ENCODE results near the gene ZBTB7A. TPM values are rescaled to one million over a fixed set of nuclear protein-coding genes. Genes with fewer than 3 reads are reported as not detected.
"Not testable (repeated sequence)": the region's sequence is repeated elsewhere in the genome, so short reads cannot be mapped to it uniquely, and the experiment has no call there.

ZBTB7A gene
- total RNA-seq, 1 donor from 2014 or later, result 55.6 TPM

GRCh38 chr19:4018775-4019504, 47.8 kb downstream of the ZBTB7A start:
- no peak for DNase-seq (ENCODE audit: extremely low read depth, low read depth, low spot score)

DNA sequence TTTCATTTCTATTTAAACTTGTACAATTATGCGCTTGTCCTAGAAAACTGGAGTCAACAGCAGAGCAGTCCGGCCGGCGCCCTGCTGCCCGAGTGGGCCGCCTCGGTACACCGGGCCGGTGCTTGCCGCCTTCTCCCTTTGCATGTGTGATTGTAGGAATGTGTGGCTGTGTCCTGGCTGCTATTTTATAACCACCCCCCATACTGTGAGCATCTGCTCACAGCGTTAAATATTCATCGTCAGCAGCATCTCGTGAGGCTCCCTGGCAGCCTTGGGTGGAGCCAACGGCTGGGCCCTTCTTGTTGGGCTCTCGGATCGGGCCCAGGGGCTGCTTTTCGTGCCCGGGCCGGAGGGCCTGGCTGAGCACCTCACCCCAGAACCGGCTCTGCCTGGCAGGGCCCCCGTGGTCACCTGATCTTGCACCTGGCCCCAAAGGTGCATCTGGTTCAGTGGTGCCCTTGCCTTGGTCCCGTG, 48.5 kb downstream of the ZBTB7A start:
- DNase-seq (ENCODE audit: extremely low read depth, low read depth, low spot score), result no peak

- DNase-seq (ENCODE audit: extremely low read depth, low read depth, low spot score), result no peak
These were observed 49.6 kb downstream of the ZBTB7A start for GRCh38 chr19:4016903-4017638.

GRCh38 chr19:4016486-4016885, 50.2 kb downstream of the ZBTB7A start:
- DNase-seq (ENCODE audit: extremely low read depth, low read depth, low spot score), result no peak

DNA sequence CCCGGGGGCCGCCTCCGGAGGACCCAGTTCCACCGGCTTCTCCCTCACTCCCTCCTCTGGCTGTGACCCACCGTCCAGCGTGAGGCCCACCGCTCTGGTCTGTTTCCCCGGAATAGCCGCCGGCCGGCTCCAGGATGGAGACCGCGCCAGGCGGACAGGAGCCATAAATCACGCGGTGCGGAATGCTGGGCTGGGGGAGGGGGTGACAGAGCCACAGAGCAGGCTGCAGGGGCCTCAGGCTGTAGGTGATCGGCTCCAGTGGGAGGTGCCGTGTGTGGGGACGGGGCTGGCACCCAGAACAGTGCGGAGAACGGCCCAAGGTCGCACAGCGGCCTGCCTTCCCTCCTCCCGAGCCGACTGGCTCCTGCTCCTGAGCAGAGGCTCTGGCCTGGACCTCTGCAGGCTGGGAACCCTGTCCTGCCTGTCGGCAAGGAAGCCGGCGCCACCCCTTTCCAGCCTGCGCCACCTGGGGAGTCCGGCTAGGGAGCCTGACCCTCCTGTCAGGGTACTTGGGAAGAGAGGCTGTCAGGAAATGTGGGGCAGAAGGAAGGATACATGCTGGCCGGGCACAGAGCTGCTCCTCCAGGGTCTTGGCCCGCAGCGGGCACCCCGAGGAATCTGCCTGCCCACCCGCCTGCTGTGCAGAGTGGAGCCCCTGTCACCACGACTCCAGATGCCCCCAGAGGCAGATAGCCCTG, 50.8 kb downstream of the ZBTB7A start:
- no peak for DNase-seq (ENCODE audit: extremely low read depth, low read depth, low spot score)

DNA sequence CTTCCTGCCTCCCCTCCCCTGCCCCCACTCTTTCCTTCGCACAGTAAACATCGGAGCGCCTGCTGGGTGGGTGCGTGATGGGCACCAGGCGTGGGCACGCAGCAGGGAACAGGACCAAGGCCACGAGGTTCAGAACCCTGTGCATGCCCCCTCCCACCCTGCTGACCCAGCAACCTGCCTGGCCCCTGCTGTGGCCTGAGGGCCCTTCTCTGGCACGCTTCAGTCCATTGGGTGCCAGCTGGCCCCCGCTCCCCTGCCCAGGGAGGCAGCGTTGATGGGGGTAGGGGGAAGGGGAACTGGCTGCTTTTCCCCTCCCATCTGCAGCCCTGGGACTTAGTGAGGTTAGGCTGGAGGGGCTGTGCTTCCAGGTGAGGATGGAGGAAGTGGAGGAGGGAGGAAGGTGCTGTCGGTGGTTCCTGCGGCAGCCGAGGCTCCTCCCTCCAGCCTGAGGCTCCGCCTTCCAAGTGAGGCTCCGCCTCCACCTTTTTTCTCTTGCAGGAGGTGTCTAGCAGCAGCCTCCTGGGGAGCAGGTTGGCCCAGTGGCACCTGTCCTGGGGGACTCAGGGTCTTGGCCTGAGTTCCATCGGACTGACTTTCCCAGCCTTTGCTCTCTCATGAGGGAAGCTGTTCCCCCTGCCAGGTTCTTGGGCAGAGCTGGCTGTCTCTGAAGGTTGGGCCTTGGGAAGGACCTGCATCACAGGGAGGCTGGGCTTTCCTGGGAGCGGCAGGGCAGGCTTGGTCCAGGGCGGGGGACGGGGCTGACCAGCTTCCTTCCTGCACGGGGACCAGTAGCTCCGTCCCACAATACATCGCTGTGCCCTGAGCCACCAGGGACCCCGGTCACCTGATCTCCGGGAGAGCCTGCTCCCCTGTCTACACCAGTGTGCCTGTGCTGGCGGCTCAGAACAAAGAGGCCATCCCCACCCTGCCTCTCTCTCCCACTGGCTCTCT, 51.9 kb downstream of the ZBTB7A start:
- no peak for DNase-seq (ENCODE audit: extremely low read depth, low read depth, low spot score)

- no peak for DNase-seq (ENCODE audit: extremely low read depth, low read depth, low spot score)
These were observed 52.7 kb downstream of the ZBTB7A start for GRCh38 chr19:4013886-4014540.

DNA sequence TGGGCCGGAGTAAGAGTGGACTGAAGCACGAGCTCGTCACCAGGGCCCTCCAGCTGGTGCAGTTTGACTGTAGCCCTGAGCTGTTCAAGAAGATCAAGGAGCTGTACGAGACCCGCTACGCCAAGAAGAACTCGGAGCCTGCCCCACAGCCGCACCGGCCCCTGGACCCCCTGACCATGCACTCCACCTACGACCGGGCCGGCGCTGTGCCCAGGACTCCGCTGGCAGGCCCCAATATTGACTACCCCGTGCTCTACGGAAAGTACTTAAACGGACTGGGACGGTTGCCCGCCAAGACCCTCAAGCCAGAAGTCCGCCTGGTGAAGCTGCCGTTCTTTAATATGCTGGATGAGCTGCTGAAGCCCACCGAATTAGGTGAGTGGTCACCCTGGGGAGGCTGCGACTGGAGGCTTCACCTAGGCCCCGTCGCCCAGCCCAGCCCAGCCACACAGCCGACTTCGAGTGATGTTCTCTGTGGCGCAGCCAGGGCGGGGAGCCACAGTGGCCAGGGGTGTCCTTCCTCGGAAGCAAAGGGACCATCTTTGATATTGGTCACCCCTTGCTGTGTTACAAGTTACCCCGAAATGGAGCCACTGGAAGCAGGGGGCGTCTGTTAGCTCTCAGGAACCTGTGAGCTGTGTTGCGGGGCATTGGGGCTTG, 53.6 kb downstream of the ZBTB7A start:
- DNase-seq (ENCODE audit: extremely low read depth, low read depth, low spot score), result no peak

DNA sequence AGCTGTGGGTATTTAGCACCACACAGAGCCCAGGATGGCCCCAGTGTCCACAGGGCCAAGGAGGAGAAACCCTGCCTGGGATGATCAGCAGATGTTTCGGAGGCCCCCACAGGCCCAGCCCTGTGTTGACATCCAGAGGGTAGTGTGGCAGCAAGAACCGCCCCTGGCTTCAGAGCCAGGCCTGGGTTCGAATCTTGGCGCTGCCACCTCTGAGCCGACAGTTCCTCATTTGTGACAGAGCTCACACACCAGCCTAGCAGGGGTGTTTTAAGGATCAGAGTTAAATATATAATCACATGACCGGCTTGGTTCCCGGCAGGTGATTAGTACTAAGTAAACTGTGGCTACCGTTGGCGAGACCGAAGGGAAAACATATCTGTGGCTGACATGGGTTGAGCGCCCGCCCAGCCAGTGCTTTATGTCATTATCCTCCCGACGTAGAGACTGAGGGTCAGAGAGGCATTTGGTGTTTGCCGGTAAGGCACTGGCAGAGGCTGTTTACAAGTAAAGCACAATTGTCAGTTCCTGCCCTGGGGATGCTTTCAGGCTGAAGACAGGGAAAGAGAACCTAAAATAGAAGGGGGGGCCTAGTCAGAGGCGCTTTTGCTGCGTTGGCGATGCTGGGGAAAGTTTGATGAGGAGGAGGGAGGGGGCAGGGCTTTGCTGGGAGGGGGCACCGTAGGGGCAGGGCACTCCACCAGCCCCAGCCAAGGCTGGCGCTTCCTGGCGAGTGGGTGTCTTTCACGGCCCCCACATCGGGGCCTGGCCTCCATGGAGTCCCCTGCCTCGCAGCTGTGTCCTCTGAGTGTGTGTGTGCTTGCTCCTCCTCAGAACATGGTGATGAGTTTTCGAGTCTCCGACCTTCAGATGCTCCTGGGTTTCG, 54.4 kb downstream of the ZBTB7A start:
- DNase-seq (ENCODE audit: extremely low read depth, low read depth, low spot score), result no peak

DNA sequence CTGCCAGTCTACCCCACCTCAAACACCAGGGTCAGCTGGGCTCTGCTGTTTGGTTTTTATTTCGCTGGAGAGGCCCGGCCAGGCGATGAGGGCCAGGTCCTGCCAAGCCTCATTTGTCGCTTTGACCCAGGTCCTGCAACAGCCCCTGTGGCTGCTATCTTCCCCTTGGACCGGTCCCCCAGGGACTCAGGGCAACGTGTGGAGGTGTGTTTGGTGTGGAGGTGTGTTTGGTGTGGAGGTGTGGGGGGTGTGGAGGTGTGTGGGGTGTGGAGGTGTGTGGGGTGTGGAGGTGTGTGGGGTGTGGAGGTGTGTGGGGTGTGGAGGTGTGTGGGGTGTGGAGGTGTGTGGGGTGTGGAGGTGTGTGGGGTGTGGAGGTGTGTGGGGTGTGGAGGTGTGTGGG, 55.3 kb downstream of the ZBTB7A start:
- not testable (repeated sequence) for DNase-seq (ENCODE audit: extremely low read depth, low read depth, low spot score)

DNA sequence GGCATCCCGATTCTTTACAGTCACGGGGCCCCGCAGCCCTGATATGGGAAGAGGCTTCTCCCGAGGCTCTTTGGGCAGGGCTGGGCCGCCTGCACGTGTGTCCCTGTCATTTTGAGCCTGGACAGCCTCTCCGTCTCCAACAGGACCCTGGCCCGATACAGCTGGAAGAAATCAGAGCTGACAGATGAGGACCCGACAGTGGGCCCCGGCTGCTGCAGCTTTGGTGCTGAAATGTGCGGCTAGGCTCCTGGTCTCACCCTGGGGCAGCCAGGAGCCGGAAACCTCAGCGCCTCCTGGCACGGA, 55.9 kb downstream of the ZBTB7A start:
- no peak for DNase-seq (ENCODE audit: extremely low read depth, low read depth, low spot score)

DNA sequence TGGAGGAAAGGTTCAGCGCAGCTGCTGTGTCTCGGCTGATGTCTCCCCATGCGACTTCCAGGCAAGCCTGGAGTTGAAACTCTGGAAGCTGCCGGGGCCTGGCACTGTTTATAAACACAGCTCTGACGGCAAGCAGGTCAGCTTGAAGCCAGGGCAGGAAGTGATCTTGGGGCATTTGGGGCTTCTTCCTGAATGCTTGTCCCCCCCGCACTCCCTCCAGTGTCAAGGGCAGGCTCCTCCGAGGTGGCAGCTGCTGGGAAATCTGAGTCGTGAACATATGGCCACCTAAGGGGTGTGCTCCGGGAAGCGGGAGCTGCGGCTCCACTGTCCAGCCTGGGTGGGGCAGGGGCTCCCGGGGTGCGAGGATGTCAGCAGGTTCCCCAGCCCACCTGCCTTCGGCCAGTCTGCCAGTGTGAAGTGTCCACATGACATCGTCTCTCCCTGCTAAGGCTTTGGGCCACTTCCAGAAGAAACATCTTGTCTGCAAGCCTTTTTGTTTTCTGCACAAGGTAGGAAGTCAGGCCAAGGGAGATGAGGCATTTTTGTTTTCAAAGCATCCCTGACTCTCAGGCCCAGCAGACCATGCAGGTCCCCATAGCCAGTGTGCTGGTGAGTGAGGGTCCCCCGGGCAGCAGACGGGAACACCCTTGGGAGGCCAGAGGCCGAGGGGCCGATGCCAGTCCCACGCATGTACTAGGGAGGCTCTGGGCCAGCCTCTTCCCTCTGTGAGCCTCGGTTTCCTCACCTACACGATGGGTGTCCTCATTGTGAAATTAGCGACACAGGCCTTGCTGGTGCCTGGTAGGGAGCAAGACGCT, 56.5 kb downstream of the ZBTB7A start:
- no peak for DNase-seq (ENCODE audit: extremely low read depth, low read depth, low spot score)

DNA sequence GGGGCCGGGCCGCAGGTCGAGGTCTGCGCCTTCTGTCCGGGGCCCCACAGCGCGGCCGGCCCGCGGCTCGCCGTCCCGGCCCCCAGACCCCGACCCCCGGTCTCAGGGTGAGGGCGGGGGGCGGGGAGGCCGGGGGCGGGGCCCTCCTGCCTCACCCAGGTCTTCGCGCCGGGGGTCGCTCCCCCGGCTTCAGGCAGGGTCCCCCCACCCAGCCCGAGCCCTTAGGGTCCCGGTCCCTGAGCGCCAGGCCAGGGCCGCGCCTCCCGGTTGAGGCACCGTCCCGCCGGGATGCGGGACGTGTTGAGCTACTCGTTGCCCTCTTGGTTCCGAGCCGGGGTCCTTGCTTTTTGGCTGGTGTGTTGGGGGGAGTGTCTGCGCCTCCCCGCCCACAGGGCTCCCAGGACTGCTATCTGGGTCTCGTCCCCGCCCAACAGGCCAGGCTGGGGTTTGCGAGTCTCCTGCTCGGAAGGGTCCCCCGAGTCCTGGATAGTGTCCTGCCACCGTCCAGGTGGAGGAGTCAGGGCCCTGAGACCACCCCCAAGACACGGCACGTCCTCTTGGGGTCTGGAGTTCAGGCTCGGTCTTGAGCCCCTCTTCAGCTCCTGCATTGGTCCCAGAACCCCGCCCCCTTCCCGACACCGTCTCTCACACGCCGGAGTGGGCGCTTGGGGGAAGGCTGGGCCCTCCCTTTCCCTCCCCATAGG, 58.7 kb downstream of the ZBTB7A start:
- DNase-seq (ENCODE audit: extremely low read depth, low read depth, low spot score), result no peak

DNA sequence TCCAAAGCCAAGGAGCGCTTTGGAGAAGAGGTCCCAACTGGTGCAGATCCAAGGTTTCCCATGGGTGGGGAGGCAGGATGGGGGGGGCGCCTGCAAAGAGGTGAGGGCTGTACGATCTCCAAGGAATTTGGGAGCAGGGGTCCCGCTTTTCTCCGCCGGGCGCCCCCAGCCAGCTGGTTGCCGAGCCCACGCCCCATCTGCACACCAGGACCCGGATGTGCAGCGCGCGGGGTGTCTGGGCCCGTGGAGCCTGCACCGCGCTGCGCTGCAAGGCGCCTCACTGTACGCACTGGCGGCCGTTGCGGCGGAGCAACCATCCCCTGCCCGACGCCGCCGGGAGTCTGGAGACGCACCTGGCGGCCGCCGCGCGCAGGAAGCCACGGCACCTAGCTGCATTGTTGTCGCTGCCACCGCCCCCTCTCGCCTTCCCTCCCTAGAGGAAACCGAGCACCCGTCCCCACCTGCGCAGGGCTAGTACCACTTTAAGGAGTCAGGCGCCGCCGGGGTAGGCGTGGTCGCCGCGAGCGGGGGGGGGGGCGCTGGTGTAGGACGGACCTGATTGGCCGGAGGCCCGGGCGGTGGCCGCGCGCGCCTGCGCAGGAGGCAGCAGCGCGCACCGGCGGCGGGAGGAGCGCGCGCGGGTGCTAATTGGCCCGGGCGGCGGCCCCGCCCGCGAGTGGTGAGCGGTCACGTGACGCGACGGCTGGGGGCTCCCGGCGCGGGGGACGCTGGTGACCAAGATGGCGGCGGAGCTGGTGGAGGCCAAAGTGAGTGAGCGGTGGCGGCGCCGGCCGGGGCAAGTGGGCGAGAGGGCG, 59.5 kb downstream of the ZBTB7A start, which contains the start of gene PIAS4:
Gene PIAS4, plus strand, starts transcription at position 716 of the 815 bp plus-strand sequence. Its CDS starts 25 bp downstream, at position 741.
- DNase-seq (ENCODE audit: extremely low read depth, low read depth, low spot score), result no peak

DNA sequence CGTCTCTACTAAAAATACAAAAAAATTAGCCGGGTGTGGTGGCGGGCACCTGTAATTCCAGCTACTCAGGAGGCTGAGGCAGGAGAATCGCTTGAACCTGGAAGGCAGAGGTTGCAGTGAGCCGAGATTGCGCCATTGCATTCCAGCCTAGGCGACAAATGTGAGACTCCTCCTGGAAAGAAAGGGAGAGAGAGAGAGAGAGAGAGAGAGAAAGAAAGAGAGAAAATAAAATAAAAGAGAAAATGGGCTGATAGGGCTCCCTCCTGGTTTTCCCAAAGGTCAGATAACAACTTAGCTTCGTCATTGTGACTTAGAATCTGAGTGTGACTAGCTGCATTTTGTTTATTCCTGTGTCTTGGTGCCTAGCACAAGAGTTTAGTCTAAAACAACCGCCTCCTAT, 61.3 kb downstream of the ZBTB7A start:
- not testable (repeated sequence) for DNase-seq (ENCODE audit: extremely low read depth, low read depth, low spot score)

- not testable (repeated sequence) for DNase-seq (ENCODE audit: extremely low read depth, low read depth, low spot score)
These were observed 65.9 kb downstream of the ZBTB7A start for GRCh38 chr19:4000798-4001197.

Data from glomerular endothelial cell (primary cell).